Karpas-422 (cell line): ENCODE data around the gene ANKRD52. TPM values are rescaled to one million over a fixed set of nuclear protein-coding genes. Genes with fewer than 3 reads are reported as not detected.

Source experiments
- DNase-seq: peaks from one replicate; pipeline ENCODE4 v3.0.0-alpha.2; 2015
- H2AFZ ChIP-seq: fragments of 200-600 bp; sonication (generic); 2 replicates; pipeline ENCODE4 v1.6.1; 2014; ENCODE audit warnings: antibody characterized with exemption, low read length, mixed read lengths
- H3K27ac ChIP-seq: fragments of 200-600 bp; sonication (generic); 2 replicates; pipeline ENCODE4 v1.5.1; 2014; ENCODE audit warnings: mild to moderate bottlenecking, low read length, moderate library complexity
- H3K27me3 ChIP-seq: fragments of 200-600 bp; sonication (generic); 2 replicates; pipeline ENCODE4 v1.6.1; 2014; ENCODE audit warnings: low read length, mixed read lengths
- H3K36me3 ChIP-seq: fragments of 200-600 bp; sonication (generic); 2 replicates; pipeline ENCODE4 v1.6.1; 2014; ENCODE audit warnings: low read length, mixed read lengths; ENCODE audit not compliant: insufficient read depth
- H3K4me1 ChIP-seq: fragments of 200-600 bp; sonication (generic); 2 replicates; pipeline ENCODE4 v1.6.1; 2014; ENCODE audit warnings: mild to moderate bottlenecking, low read length, mixed read lengths
- H3K4me2 ChIP-seq: fragments of 200-600 bp; sonication (generic); 2 replicates; pipeline ENCODE4 v1.6.1; 2014; ENCODE audit warnings: low read length, low read depth, mild to moderate bottlenecking; ENCODE audit not compliant: poor library complexity, severe bottlenecking
- H3K4me3 ChIP-seq: fragments of 200-600 bp; sonication (generic); 2 replicates; pipeline ENCODE4 v1.5.1; 2014; ENCODE audit warnings: mild to moderate bottlenecking, antibody characterized with exemption, low read length, mixed read lengths
- H3K79me2 ChIP-seq: fragments of 200-600 bp; sonication (generic); 2 replicates; pipeline ENCODE4 v1.6.1; 2014; ENCODE audit warnings: mild to moderate bottlenecking, low read length, mixed read lengths
- H3K9ac ChIP-seq: fragments of 200-600 bp; sonication (generic); 2 replicates; pipeline ENCODE4 v1.6.0; 2014; ENCODE audit warnings: low read length
- H3K9me2 ChIP-seq: fragments of 200-600 bp; sonication (generic), shearing (Covaris generic); replicated peaks from 2 replicates; pipeline ENCODE4 v1.6.0; 2014; ENCODE audit warnings: mild to moderate bottlenecking, low read length, moderate library complexity; ENCODE audit not compliant: insufficient read depth
- H3K9me3 ChIP-seq: fragments of 300-700, 200-600 bp; sonication (generic); 2 replicates; pipeline ENCODE4 v1.6.1; 2014; ENCODE audit warnings: low read length, mixed read lengths
- H4K20me1 ChIP-seq: fragments of 200-600 bp; sonication (generic); 2 replicates; pipeline ENCODE4 v1.6.1; 2014; ENCODE audit warnings: mild to moderate bottlenecking, antibody characterized with exemption, low read length, low read depth; ENCODE audit not compliant: insufficient read depth
- total RNA-seq: library from RNA; depleted of rRNA; stranded (reverse); fragments of >200 nt; shearing (Covaris generic); gene quantifications from 2 replicates; pipeline ENCODE4 v1.2.3, GENCODE V29; 2014; ENCODE audit warnings: low replicate concordance; rRNA removed

ANKRD52 gene
- total RNA-seq = 14.3 and 18.2 TPM in 2 replicates

DNA sequence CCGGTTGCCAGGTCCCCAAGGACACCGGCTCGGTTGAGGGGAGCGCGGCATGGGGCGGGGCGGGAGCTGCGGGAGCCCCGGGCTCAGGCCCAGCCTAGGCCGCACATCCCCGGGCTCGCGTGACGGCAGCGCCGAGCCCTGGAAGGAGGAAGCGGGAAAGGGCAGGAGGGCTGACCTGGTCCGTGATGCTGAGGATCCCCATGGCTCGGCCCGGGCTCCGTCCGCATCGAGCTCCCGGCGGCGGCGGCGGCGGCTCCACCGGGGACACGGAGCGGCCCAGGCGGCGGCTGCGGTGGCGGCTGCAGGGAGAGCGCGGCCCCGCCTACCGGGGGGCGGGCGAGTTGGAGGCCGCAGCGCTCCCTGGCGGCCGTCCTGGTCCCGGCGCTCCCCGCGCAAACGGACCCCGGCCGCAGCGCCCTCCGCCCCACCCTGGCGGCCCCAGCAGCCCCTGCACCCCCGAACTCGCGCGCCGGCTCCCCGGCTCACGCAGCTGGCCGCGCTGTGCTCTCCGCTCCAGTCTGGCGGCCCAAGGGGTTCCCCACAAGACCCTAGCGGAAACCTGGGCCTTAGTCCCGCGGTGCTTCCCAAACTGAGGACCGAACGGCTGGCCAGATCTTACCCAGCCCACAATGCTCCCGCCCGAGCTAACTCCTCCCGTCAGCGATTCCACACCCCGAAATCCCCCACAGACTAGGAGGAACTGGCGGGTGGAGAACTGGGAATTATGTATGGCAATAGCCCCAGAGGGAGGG is at the start of gene ANKRD52:
ANKRD52 (minus strand) TSS at position 317 of the 752 bp plus-strand sequence; CDS start at position 202, 115 bp downstream.
- DNase-seq = peak; percentile 93
- Histone ChIP-seq H3K4me1 (peaks cover 18% of the 10 kb centered on the region), H3K9ac (peak within 1 kb of the TSS; percentile 96), H2AFZ (peak within 1 kb of the TSS; percentile 95), H4K20me1 (no peaks in the 10 kb centered on the region), H3K9me3 (no peaks in the 10 kb centered on the region), H3K9me2 (no peaks in the 10 kb centered on the region), H3K27me3 (no peaks in the 10 kb centered on the region), H3K4me2 (peak within 1 kb of the TSS; percentile 97), H3K36me3 (peaks cover 24% of the 10 kb centered on the region; the same call in 1 of the 2 replicates), H3K4me3 (peak within 1 kb of the TSS; percentile 97), H3K79me2 (peaks cover 22% of the 10 kb centered on the region), H3K27ac (peak within 1 kb of the TSS; percentile 67)

DNA sequence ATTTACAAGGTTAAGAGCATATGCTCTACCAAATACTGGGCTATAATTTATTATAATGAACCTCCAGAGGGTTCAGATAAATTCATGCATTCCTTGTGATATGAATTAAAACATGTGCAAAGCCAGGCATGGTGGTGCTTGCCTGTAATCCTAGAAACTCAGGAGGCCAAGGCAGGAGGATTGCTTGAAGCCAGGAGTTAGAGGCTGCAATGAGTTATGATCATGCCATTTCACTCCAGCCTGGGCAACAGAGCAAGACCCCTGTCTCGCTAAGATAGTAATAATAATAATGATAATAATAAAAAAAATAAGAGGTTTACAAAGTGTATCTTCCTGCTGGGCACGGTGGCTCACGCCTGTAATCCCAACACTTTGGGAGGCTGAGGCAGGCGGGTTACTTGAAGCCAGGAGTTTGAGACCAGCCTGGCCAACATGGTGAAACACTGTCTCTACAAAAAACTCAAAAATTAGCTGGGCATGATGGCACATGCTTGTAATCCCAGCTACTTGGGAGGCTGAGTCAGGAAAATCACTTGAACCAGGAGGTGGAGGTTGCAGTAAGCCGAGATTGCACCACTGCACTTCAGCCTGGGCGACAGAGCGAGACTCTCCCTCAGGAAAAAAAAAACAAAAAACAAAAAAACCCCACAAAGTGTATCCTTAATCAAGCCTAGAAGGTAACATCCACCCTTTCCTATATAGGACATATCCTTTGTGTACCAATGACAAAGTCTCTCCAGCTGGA is 49.2 kb upstream of the ANKRD52 start:
- Histone ChIP-seq H3K9me2 (no peaks in the 10 kb centered on the region), H3K4me2 (no peak overlapping the region), H3K4me3 (no peak overlapping the region), H3K79me2 (0 out of 2 replicates have a peak, but pooled peaks cover 7% of the 10 kb centered on the region), H3K9me3 (no peaks in the 10 kb centered on the region), H2AFZ (no peak overlapping the region), H3K9ac (no peak overlapping the region), H3K27me3 (no peaks in the 10 kb centered on the region), H3K4me1 (peaks cover 10% of the 10 kb centered on the region), H3K27ac (no peak overlapping the region), H3K36me3 (peaks cover 20% of the 10 kb centered on the region; the same call in 1 of the 2 replicates), H4K20me1 (no peaks in the 10 kb centered on the region)
- no peak for DNase-seq

DNA sequence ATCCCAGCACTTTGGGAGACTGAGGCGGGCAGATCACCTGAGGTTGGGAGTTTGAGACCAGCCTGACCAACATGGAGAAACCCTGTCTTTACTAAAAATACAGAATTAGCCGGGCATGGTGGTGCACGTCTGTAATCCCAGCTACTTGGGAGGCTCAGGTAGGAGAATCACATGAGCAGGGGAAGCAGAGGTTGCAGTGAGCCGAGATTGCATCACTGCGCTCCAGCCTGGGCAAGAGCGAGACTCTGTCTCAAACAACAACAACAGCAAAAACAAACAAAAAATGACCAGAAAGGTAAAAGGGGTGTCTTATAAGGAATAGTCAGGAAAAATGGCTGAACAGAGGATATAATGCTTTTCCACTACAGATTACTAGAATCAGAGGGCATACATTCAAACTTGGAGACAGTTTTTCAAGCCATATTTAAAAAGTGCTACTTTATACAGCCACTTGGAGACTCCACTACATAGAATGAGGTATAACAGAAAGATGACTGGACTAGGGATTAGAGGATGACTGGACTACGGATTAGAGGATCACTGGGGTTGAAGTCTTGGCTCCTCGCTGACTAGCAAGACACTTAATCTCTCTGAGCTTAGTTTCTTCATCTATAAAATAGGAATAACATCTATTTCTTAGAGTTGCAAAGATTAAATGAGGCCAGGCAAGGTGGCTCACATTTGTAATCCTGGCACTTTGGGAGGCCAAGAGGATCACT is 46.8 kb upstream of the ANKRD52 start:
- Histone ChIP-seq H3K4me2 (no peak overlapping the region), H2AFZ (no peak overlapping the region)

DNA sequence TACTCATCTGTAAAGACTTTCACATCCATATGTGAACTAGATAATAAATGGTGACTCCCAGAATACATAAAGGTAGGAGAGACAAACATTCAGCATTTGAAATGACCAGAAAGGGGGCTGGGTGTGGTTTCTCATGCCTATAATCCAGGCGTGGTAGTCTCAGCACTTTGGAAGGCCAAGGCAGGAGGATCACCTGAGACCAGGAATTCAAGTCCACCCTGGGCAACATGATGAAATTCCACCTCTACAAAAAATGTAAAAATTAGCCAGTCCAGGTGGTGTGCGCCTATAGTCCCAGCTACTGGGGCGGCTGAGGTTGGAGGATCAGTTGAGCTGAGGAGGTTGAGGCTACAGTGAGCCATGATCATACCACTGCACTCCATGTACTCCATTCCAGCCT is 46.1 kb upstream of the ANKRD52 start:
- H3K9ac ChIP-seq = no peak overlapping the region
- H3K36me3 ChIP-seq = peaks cover 6% of the 10 kb centered on the region; the same call in 1 of the 2 replicates
- no peaks in the 10 kb centered on the region for H4K20me1 ChIP-seq
- no peaks in the 10 kb centered on the region for H3K27me3 ChIP-seq
- no peak overlapping the region for H3K27ac ChIP-seq
- no peak overlapping the region for H3K4me2 ChIP-seq
- DNase-seq = no peak
- no peaks in the 10 kb centered on the region for H3K9me2 ChIP-seq
- H3K9me3 ChIP-seq = no peaks in the 10 kb centered on the region
- peaks cover 30% of the 10 kb centered on the region for H3K4me1 ChIP-seq
- H3K79me2 ChIP-seq = peaks cover 22% of the 10 kb centered on the region
- H3K4me3 ChIP-seq = no peak overlapping the region
- no peak overlapping the region for H2AFZ ChIP-seq

More for the DNA sequence above, 46.8 kb upstream of the ANKRD52 start:
- DNase-seq = no peak
- no peak overlapping the region for H3K9ac ChIP-seq
- peaks cover 30% of the 10 kb centered on the region for H3K4me1 ChIP-seq
- no peak overlapping the region for H3K4me3 ChIP-seq
- H3K27ac ChIP-seq = no peak overlapping the region
- H3K36me3 ChIP-seq = peaks cover 9% of the 10 kb centered on the region; the same call in 1 of the 2 replicates
- no peaks in the 10 kb centered on the region for H3K9me2 ChIP-seq
- H3K27me3 ChIP-seq = no peaks in the 10 kb centered on the region
- peaks cover 14% of the 10 kb centered on the region; the same call in 1 of the 2 replicates for H3K79me2 ChIP-seq
- no peaks in the 10 kb centered on the region for H4K20me1 ChIP-seq
- H3K9me3 ChIP-seq = no peaks in the 10 kb centered on the region

DNA sequence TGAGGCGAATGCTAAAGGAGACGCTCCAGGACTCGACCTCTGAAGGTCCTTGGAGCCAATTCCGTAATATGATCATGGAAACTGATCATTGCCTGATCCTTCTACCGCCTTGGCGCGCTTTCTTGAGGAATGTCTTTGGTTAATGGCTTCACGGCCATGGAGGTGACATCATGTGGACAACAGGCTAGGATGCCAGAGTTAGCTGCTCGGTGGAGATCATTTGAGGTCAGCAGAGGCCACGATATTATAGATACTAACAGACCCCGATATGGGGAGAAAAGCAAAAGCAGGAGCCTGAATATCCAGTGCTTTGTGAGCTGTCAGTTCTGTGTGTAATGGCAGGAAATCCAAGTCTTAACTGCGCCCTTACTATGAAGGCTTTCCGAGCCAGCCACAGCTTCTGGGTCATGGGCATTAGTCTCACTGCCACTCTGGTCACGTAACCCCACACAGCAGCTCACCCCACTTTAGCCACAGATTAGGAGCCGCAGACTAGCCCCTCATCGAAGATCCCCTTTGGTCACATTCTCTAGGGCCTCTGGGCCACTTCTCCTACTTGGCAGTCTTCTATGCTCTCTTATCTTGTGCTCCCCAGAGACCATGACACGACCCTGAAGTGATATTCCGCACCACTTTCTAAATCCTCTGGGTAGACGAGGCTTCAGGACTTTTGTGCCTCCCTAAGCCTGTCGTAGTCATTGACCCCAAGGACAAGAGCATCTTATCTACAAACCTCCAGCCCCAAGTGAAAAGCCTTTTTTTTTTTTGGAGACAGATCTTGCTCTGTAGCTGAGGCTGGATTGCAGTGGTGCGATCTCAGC is 42.7 kb upstream of the ANKRD52 start:
- Histone ChIP-seq H3K79me2 (peaks cover 49% of the 10 kb centered on the region), H3K27ac (peak overlapping the region; percentile 67), H3K9ac (peak overlapping the region; percentile 72), H4K20me1 (no peaks in the 10 kb centered on the region), H3K36me3 (peaks cover 11% of the 10 kb centered on the region; the same call in 1 of the 2 replicates), H3K9me2 (no peaks in the 10 kb centered on the region), H3K4me1 (peaks cover 64% of the 10 kb centered on the region), H3K4me2 (peak overlapping the region; percentile 98), H2AFZ (peak overlapping the region; percentile 62), H3K4me3 (peak overlapping the region; percentile 75), H3K27me3 (no peaks in the 10 kb centered on the region), H3K9me3 (no peaks in the 10 kb centered on the region)
- peak; percentile 50 for DNase-seq

DNA sequence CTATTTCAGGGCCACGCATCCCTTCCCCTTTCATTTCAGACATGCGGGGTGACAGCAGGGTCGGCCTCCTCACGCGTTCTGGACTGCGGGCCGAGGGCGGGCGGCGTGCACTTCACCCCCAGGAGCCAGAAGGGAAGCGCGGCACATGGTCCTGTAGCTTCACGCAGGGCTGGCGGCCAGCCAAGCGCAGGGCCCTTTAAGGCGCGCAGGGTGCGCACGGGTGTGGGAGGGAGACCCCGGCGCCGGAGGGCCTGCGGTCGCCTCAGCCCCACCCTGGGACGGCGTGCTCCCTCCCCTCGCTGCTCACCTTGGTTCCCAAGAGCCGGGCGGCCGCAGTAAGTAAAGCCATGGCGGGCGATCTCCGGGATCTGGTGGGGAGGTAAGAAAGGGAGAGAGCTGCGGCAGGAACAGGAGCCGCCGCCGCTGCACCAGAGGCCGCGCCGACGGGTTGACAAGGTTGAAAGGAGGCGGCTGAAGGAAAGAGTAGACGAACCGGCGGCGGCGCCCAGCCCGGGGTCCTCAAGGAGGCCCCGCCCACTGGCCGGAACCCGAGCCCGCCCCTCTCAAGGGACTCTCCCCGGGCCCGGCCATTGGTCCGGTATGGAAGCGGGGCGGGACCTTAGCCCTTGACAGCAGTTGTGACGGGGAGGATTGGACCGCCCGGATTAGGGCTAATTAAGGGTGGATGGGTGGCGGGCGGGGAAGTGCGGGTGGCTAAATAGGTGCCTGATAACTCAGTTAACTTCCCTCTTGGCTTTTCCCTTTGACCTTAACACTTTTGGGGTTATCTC is 41.9 kb upstream of the ANKRD52 start, which contains the start of gene CS:
CS (minus strand) TSS at position 478 of the 791 bp plus-strand sequence; CDS start at position 349, 129 bp downstream.
- Histone ChIP-seq H3K4me1 (peaks cover 64% of the 10 kb centered on the region), H3K27ac (peak within 1 kb of the TSS; percentile 67), H3K9me2 (no peaks in the 10 kb centered on the region), H2AFZ (peak within 1 kb of the TSS; percentile 62), H4K20me1 (no peaks in the 10 kb centered on the region), H3K4me2 (peak within 1 kb of the TSS; percentile 98), H3K9ac (peak within 1 kb of the TSS; percentile 84), H3K36me3 (peaks cover 11% of the 10 kb centered on the region; the same call in 1 of the 2 replicates), H3K4me3 (peak within 1 kb of the TSS; percentile 75), H3K27me3 (no peaks in the 10 kb centered on the region), H3K79me2 (peaks cover 56% of the 10 kb centered on the region), H3K9me3 (no peaks in the 10 kb centered on the region)
- peak; percentile 99 for DNase-seq
